GM21737 (cell line): ENCODE measurements around the gene USH2A.

Source experiments
- ATAC-seq: cut with Tn5 transposase; IDR thresholded peaks from one replicate; pipeline ENCODE4 v1.9.1; 2021; ENCODE audit warnings: mild to moderate bottlenecking, moderate library complexity; ENCODE audit not compliant: unreplicated experiment

Gene USH2A

DNA sequence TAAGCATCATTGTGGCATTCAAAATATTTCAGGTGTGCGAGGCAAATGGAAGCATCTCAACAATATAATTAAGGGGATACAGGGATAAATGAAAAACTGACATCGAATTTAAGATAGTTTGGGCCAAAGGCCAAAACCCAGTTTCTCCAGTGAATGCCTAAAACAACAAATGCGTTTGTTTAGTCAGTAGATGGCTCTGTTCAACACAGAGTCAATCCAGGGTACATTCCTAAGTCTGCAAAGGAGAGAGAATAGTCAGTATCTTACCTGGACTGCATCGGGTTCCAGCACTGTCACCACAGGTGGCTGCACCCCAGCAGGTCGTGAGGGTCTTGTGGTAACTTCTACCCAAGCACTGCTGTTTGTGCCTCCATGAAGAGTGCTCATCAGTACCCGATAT lies 535.1 kb downstream of the USH2A start:
- ATAC-seq = no peak

DNA sequence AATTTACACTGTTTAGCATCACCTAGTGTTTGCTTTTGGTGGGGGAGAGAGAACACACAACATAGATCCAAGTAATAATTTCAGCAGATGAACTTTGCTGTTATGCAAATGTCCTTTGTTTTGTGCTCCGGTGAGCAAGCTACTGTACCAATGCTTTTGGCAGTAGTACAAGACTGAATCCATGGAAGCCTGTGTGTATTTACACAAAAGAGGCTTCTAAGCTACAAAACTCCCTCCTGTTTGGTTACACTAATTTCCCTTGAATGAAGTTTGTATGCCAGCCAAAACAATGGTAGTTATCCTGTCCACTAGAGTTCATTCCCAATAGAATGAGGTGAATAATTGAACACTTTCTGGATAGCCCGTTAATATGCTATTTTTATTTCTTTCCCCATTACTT lies 535.6 kb downstream of the USH2A start:
- no peak for ATAC-seq

DNA sequence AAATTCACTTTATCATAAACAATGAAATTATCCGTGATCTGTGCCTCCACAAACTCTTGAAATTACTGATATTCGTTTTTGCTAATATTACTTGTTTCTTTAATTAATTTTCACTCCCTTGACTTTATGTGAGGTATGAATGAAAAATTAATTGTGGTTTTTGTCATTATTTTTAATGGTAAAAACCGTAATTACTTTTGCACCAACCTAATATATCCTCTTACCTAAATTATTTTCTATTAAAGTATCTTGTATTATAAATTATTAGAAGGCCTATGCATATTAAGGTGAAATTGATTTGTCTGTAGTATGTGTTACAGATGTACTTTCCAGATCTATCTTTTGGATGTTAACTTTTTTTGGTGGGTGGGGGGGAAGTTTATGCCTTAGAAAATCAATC lies 540.2 kb downstream of the USH2A start:
- ATAC-seq = no peak

DNA sequence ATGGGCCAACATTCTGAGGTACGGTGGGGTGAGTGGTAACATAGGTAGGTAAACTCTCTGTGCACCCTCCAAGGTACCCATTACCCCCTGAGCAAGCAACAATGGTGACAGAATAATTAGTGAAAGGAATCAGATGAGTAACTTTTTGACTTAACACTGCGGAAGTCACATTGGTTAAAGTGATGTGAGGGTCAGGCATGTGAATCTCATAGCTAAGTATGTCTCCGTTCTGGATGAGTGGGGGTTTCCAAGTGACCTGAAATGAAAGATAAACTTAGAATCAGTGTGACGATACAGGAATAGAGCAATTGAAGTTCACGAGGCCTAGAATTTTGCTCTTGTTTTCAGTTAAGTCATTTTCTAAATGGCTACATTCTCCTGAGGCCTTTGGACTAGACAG lies 544.4 kb downstream of the USH2A start:
- no peak for ATAC-seq

DNA sequence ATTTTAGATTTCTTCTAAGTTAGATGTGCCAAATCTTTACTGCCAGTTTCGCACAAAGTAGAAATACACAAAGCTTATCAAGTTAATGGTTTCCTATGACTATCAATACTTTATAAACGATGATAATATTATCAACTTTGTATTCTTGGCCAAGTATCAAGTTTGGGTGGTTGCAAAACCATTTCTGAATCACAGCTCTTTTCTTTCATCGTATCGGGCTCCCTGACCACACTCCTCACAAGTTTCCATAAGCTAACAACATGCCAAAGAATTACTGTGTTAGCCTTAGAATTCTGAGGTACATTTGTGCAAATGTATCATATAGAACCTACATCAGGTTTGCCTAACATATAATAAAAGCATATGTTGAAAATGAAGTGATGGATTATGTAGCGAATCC lies 545.1 kb downstream of the USH2A start:
- ATAC-seq = no peak

DNA sequence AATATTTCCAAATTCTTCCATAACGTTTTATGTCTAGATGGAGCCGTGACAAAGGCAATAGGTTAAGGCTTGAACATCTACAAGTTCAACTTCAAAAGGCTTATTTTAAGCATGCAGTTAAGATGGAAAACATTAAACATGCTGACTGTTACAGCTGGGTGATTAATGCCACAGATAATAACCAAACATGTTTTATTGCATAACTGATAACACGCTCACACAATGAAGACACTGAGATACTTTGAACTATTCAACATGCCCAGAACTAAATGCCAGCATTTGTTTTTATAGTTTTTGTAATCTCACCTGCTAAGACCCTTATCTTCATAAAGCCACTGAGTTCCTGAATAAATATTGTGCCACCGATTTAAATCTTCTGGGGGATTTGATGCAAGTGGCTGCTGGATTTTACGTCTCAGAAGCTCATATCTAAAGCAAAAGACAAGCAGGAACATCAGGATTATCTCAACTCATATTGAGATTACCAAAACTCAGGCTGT lies 545.7 kb downstream of the USH2A start:
- ATAC-seq = no peak

DNA sequence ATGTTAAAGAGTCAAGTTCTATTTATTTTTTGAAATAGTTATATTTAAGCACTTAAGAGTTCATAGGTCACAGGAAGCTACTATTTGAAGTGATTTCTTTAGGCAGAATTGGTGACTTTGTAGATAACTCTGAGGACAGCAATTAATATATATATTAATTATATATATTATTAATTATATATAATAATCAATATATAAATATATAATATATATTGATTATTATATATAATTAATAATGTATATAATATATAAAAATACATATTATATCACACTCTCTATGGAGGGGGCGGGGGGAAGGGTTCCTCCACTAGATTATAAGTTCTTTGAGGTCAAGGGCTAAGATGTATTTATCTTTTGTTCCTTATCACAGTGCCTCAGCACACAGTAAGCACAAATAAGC lies 547.5 kb downstream of the USH2A start:
- no peak for ATAC-seq

DNA sequence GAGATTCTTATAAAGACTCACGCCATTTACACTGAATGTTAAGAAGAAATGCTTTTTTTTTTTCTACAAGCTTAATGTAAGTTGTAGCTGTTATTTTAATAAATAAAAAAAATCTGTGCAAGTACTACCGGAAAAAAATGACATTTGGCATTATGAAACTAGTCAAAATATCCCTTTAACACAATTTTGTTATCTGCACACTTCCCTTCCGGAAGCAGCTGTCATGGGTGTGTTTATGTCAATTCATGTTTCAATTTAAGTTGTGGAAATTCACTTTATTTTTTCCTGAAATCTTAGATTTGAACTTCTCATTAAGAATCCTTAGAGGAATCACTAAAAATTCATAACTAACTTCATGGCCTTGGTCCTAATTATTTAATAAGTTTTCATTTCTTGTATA lies 548.0 kb downstream of the USH2A start:
- ATAC-seq = no peak

DNA sequence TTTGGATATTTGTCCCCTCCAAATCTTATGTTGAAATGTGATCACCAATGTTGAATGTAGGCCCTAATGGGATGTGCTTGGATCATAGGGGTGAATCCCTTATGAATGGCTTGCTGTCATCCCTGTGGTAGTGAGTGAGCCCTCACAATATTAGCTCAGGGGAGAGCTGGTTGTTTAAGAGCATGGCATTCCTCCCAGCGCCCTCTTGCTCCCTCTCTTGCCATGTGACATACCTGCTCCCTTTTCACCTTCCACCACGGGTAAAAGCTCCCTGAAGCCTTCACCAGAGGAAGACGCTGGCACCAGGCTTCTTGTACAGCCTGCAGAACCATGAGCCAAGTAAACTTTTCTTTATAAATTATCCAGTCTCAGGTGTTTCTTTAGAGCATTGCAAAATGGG lies 550.6 kb downstream of the USH2A start:
- no peak for ATAC-seq

DNA sequence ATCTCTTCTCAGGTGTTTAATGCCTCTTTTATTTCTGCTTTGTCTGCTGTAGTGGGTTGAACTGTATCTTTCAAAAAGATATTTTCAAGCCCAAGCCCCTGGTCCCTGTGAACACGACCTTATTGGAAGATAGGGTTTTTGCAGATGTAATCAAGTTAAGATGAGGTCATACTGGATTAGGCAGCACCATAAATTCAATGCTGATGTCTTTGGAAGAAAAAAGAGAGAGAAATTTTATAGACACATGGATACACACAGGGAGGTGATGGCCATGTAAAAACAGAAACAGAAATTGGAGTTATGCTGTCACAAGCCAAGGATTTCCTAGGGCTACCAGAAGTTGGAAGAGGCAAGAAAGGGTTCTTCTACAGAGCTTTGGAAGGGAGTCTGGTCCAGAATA lies 554.7 kb downstream of the USH2A start:
- ATAC-seq = no peak

DNA sequence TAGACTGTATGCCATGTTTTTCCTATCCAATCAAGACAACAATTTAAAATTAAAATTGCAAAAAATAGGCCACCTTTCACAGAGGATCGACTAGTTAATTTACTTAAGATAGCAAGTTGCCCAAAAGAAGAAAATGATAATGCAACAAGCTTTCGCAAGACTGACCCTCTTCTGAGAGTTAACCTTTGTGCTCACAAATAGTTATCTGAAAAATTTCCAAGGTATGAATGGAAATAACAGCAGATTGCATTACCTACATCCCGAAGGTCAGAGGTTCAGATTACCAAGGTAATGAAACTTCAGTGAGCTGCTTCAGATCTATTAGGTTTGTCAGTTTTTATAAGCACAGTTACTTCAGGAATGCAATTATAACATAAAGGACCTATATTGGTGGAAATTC lies 558.2 kb downstream of the USH2A start:
- no peak for ATAC-seq

DNA sequence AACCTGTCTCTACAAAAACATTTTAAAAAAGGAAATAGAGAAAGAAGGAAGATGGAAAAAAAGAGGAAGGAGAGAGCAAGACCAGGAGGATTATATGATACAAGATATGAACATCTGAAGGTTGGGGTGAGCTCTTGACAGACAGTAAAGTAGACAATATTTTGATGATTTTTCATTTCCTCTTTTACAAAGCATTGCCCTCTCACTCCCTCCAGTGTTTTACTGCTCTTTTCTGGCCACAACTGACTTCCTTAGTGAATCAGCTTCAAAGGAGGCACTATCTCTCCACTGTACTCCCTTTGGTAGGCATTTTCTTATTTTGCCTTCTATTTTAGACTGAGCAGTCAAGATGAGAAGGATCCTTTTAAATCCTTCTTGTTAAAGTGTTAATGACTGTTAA lies 559.5 kb downstream of the USH2A start:
- no peak for ATAC-seq

DNA sequence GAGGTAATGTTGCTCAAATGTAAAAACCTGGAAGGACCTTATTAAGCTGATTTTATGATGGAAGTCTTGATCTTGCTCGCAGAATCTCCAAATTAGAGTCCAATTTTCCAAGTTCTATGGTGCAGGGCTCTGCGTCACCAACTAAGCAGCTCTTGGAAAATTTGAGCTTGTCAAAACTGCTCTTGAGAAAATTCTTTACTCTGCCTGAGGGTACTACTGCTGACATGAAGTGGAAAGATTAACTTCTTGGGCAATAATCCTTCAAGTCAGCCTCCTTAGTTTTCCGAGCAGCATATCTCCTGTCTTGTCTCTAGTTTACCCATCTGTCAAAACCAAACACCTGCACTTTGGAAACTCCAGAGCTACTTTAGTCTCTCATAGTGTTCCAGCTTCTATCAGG lies 562.4 kb downstream of the USH2A start:
- no peak for ATAC-seq

DNA sequence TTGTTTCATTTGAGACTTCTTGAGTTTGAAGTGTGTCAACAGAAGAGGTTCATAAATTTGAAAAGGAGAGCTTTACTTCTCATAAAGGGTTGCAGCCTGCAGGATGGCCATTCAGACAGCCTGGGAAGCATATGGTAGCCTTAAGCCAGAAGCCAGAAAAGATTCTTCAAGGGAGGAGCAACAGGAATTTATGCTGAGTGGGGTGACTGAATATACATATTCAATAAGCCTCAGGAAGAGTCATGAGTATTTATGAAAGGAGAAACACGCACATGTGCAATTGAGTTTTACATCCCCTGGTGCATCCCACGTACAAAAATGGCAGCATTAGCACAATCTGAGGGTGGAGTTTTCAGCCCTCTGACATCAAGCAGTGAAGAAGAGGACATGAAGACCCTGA lies 565.9 kb downstream of the USH2A start:
- no peak for ATAC-seq

DNA sequence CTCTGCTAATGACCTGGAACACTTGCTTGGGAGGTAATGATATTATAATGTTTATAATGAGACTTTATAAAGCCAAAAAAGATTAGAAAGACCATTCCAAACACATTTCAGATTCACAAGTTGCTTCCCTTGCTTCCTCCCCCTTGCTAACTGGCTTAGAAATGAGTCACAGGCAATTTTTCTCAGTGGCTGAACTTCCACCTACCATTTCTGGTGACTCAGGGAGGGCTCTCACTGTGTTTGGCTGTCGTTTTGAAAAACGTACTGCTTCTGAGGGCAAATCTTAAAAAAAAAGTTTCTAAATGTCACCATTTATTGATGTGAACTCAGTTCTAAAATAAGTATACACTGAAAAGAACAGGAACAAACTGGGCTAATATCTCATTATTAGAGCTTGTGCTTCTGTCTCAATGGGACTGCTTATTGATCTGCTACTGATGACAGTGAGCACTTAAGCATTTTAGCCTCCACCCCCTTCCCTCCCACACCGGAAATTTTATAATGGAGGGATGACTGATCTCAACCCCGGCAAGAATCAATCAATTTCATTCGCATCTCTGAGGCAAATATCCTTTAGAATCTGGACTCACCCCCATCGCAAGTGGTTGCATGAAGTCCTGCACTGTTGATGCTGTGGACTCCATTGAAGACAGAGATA lies 577.9 kb downstream of the USH2A start:
- ATAC-seq = no peak

DNA sequence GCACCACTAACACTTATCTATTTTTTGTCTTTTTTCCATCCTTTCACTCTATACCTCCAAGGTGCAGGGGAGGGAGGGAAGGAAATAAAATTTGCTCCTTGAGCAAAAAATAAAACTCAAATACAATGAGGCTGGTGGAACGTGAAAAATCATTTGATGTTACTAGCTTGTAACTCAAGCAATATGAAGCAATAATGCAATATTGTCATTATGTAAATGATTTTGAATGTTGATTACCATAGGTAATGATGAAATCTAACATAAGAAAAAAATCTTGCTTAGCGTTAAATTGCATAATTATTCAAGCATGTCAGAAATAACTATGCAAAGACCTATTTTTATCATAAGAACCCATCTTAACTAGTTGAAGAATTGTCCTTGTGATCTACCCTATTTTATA lies 578.5 kb downstream of the USH2A start:
- no peak for ATAC-seq

DNA sequence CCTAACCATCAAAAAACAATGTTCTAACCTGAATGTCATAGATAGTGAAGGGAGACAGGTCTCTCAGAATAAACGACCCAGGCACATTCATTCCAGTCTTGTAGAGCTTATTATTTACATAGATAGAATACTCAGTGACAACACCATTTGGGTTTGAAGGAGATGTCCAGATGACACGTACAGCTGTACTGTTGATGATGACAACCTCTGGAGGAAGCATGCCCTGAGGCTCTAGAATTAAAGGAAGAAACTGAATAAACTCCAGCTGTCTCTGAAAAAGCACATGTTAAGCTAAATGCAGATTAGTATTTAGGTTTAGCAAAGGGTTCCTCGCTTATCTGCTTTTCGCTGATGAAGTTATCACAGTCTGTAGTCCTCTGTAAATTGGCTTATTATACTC lies 579.0 kb downstream of the USH2A start:
- ATAC-seq = no peak

DNA sequence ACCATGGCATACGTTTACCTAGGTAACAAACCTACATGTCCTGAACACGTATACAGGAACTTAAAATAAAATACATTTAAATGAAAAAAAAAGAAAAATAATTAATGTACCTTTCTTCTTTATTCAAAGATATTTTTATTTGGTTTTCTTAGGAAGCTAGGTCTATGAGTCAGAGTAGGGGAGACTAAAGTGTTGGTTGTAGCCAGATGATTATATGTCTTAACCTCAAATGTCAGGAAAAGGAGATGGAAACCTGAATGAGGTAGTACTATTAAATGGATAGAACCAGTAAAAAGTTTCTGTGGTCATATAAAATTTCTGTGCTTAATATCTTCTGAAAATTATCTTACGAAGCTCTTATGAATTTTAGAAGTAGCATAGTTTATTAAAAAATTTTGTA lies 580.3 kb downstream of the USH2A start:
- ATAC-seq = no peak

DNA sequence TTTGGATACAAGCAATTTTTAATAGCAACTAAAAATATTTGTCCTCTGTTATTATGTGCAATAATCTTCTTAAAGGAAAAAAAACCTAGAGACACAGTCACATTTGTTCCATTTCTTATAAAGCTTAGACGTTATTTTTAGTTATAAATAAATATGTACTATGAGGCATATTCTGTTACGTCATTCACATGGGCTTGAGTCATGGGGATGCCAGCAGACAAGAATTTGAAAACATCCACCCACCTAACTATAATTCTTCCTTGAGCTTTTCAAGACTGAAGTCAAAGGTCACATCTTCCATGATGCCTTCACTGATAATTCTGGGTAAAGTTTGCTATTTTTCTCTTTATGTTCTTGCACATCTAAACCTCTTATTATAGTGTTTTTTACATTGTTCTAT lies 587.3 kb downstream of the USH2A start:
- ATAC-seq = no peak

DNA sequence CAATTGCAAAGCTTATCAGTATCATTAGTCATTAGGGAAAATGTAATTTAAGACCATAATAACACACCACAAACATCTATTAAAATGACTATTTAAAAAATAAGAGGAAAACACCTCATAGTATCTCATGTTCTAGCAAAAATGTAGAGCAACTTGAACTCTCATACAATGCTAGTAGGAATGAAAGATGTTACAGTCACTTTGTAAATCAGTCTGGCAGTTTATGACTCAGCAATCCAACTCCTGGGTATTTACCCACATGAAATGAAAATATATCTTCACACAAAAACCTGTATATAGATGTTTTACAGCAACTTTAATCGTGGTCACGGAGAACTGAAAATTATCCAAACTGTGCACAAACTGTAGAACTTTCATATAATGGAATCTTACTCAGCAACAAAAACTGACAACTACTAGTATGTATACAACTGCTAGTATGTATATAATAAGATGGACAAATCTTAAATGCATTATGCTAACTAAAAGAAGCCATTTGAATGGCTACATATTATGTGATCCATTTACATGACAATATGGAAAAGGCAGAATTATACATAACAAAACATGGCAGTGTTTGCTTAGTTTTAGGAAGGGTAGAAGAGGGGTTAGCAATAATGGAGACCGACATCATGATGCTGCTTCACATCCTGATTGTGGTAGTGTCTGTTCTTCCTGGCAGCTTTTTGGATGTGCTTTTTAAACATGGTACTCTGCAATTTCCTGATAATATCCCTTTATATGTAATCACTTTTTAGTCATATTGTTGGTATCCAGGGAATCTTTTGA lies 589.1 kb downstream of the USH2A start:
- no peak for ATAC-seq

DNA sequence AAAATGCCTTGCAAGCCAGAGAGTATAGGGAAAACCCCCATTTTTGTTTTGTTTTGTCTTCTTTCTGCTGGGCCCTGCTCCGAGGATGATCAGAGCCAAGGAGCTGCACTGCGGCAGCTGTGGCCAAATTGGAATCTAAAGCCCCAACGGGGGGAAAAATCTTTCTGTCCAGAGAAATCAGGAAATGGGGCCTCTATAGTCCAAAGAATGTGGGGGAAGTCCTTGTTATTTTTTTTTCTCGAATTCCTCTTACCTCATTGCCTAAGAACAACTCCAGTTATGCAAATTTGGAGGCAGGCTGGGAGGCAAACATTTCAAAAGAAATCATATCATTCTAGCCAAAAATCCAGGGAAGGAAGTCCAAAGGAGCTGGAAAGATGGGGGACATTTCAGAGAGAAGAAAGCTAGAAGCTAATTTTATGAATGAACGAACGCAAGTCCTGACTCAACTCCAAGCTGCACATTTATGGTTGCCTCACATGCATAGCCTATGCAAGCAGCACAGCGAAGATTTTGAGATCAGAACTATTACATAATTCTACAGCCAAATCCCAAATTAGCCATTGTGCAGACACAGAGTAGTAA lies 592.9 kb downstream of the USH2A start:
- no peak for ATAC-seq

DNA sequence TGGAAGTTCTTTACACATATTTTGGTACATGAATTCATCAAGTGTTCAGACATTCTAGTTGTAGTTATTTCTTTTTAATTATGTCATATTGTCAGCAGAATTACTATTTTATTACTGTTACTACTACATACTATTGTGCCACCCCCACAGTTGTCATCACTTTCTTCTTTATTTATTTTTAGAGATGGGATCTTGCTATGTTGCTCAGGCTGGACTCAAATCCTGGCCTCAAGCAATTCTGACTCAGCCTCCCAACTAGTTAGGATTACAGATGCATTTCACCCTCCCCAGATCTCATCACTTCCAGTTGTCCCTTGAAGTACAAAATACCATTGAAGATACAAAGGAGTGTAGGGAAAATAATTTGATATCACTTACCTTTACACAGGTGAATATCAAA lies 598.2 kb downstream of the USH2A start:
- ATAC-seq = no peak
